ENCODE results near the gene IQSEC1.

GRCh38 chr3:12973827-12974226 is 99.4 kb downstream of the IQSEC1 start:
- TF ChIP-seq CEBPB (IDR thresholded peaks at IDR 0.05) (no peak), YY1 (IDR thresholded peaks at IDR 0.05; ENCODE audit: low read depth) (no peak), RAD21 (IDR thresholded peaks at IDR 0.05; ENCODE audit: low read depth) (no peak), FOXM1 (IDR thresholded peaks at IDR 0.05; ENCODE audit: borderline replicate concordance, low read depth) (no peak), EGR1 (IDR thresholded peaks at IDR 0.05) (no peak), MAX (IDR thresholded peaks at IDR 0.05) (no peak)
- TF ChIP-seq, protein P1, sequence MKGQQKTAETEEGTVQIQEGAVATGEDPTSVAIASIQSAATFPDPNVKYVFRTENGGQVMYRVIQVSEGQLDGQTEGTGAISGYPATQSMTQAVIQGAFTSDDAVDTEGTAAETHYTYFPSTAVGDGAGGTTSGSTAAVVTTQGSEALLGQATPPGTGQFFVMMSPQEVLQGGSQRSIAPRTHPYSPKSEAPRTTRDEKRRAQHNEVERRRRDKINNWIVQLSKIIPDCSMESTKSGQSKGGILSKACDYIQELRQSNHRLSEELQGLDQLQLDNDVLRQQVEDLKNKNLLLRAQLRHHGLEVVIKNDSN (IDR thresholded peaks at IDR 0.05) = no peak

All from Ishikawa (cell line).